G401 (cell line): ENCODE results near the gene MAPK11. TPM values are rescaled to one million over a fixed set of nuclear protein-coding genes. Genes with fewer than 3 reads are reported as not detected.

Experiments used
- DNase-seq: peaks from one replicate; pipeline ENCODE4 v3.0.0-alpha.2; 2015; ENCODE audit warnings: low spot score
- in situ Hi-C: cut with HindIII; loops from 2 replicates; pipeline ENCODE4 v1.10.0; 2016; ENCODE audit warnings: low sequenced_read_pairs, mixed read lengths
- total RNA-seq: library from RNA; depleted of rRNA; stranded (reverse); fragments of >200 nt; shearing (Covaris generic); gene quantifications from 2 replicates; pipeline ENCODE4 v1.2.3, GENCODE V29; 2014

The MAPK11 gene
- total RNA-seq, 1 experiment from 2014 or later: 21.3 TPM

DNA sequence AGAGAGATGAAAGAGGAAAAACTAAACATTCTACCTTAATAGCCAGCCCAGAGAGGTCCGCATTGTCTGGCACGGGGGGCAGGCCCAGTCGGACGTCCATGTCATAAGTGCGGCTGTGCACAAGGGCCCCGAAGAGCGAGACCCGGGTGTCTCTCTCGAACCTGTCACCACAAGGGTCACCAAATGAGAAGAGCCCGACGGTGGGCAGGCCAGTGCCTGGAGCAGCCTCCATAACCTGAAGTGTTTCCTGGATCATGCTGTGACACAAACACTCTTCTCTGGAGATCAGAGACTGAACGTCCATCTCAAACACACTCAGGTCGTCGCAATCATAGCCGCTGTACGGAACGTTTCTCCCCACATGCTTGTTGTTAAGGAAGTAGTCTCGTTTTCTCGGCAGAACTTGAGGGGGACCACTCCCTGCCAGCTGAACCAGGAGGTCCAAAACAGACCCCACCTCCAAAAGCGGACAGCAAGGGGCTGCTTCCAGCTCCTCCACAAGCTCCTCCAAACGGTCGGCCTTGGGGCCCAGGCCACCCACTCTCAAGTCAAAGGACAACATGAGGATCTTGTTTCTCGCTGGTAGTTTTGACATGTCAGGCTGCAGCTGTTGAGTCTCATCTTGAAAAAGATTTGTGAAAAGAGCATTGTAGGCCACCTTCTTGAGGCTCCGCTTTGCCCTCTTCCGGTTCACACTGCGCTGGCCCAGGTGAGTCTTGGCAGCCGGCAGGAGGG, 26.3 kb downstream of the MAPK11 start:
- DNase-seq: no peak
- in situ Hi-C loops: no loop called here

DNA sequence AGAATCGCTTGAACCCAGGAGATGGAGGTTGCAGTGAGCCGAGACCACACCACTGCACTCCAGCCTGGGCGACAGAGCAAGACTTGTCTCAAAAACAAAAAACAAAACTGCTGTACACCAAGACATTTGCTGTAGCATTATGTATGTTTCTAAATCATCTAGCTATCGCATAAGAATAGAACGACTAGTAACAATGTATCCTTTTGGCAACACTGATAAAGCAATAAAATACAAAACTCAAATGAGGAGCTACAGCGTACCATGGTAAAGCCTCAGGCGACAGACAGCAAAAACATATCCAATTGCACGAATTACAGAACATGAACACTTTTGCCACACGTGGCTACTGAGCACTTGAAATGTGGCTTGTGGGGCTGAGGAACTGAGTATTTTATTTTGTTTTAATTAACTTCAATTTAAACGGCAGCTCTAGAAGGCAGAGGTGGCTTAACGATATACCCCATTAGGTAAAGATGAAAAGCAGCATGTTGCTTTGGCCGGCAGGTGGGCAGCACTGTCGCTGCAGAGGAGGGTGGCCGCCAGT, 27.7 kb downstream of the MAPK11 start:
- in situ Hi-C loops: no loop called here
- DNase-seq: peak; percentile 21

DNA sequence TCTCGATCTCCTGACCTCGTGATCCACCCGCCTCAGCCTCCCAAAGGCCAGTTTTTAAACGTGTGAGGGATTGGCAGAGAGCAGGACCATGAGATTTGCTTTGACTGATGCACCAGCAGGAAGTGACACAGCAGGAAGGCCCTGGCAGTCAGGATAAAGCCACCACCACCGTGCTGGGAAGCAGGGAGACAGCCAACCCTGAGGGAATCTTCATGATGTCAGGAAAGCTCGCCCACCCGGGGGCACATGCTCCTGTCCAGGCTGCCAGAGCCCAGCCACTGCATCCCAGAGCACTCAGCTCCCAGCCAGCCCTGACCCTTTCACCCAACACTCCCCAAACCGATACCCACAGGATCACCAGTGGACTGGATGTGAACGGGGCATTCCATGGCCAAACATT, 31.4 kb downstream of the MAPK11 start:
- in situ Hi-C loops: no loop called here
- DNase-seq: no peak

- DNase-seq: peak; percentile 75
- in situ Hi-C loops: no loop called here
Observed at GRCh38 chr22:50236731-50237409, 33.3 kb downstream of the MAPK11 start.

- in situ Hi-C loops: no loop called here
- DNase-seq: no peak
Observed at GRCh38 chr22:50233223-50233622, 37.0 kb downstream of the MAPK11 start.

DNA sequence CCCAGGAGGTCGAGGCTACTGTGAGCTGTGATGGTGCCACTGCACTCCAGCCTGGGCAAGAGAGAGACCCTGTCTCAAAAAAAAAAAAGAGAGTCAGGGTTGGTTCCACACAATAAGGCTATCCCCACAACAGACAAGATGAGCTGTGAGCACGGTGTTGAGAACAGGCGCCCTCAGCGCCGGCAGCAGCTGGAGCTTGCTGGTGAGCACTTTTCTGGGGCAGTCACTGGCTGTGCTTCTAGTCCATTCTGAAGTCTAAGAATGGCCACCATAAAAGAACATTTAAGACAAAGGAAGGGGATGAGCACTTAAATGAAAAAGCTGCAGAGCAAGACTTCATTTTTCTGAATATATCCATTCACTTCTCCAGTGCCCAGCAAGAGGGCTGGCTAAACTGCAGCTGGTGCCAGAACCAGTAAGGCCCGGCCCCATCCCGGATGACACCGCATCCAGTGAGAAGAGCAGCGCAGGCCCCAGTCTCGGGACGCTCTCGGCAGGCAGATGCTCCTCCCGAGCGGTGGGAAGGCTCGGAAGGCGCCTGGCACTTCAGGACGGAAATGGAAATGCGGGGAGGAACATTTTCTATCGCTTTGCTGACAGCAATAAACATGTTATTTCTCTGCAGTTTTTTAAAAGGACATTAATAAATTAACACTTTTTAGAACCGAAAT, 37.6 kb downstream of the MAPK11 start:
- in situ Hi-C loops: no loop called here
- peak; percentile 26 for DNase-seq

GRCh38 chr22:50229370-50229769, 40.8 kb downstream of the MAPK11 start:
- DNase-seq: no peak

GRCh38 chr22:50228366-50228765, 41.8 kb downstream of the MAPK11 start:
- DNase-seq: no peak
- in situ Hi-C loops: no loop called here

More at GRCh38 chr22:50229370-50229769, 40.8 kb downstream of the MAPK11 start:
- in situ Hi-C loops: no loop called here

DNA sequence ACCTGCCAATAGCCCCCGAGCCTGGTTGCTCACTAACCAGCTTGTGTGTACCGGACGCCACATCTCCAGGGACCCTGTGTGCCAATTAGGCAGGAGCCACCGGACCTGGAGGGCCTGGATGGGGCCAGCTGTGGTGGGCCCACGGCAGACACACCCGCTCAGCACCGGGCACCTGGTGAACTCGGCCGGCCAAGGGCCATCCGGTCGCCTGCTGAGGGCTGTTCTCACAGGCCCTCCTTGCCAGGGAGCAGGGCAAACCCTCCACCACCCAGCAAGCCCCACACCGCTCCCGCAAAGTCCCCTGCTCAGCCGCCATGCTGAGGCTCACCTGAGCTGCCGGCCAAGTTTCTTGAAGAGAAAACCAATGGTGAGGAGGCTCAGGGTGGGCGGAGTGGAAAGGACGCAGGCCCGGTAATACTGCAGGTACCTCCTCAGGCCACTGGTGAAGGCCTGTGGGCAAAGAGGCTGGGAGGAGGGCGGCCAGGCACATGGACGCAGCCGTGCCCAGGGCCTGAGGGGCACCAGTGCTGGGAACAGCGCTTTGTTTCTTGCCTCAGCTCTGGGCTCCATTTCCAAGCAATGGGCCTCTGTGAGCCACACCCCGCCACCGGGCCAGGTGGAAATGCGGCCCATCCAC, 42.5 kb downstream of the MAPK11 start:
- no peak for DNase-seq
- in situ Hi-C loops: no loop called here

DNA sequence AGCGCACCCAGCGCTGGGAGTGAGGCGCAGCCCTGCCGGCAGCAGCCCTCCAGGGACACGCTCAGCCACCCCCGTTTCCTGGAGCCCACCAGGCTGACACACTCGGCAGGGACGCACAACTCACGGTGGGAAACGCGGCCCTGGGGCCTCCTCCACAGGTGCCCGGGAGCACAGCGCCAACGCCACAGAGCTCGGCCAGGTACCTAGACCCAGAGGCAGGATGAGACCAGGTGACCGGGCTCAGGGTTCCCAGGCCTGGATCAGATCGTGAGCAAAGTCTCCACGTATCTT, 43.4 kb downstream of the MAPK11 start:
- DNase-seq: no peak
- in situ Hi-C loops: no loop called here

- in situ Hi-C loops: no loop called here
- DNase-seq: no peak
Observed at GRCh38 chr22:50226063-50226874, 43.9 kb downstream of the MAPK11 start.

DNA sequence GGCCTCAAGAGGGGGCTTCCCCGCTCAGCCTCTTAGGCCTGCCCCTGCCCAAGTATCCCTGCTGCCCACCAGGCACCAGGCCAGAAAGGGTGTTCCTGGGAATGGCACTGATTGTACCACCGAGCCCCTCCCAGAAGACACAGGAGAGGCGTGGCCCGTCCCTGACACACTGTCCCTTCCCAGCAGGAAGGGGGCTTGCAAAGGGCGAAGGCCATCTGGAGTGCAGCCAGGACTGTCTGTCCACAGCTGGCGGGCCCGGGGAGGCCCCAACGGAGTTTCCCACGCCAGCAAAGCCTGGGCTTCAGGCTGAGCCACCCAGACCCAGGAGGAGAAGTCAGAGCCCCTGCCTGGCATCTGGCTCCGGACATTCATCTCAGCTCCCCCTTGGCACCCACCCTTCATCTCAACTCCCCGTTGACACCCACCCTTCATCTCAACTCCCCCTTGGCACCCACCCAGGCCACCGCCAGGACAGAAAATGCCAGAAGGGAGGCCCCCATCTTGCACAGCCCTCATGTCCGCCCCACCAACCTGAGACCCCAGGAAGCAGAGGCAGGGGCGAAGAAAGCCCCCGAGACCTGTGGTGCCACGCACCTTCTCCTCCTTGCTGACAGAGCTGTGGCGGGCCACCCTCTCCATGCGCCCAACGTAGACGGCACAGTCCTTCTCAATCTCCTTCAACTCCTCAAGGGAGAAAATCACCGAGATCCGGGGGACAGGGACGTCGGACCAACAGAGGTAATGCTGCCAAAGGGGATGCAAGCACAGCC, 44.8 kb downstream of the MAPK11 start:
- in situ Hi-C loops: no loop called here
- DNase-seq: no peak

GRCh38 chr22:50224071-50224470, 46.1 kb downstream of the MAPK11 start:
- in situ Hi-C loops: no loop called here
- no peak for DNase-seq

- in situ Hi-C loops: no loop called here
- DNase-seq: no peak
Observed at GRCh38 chr22:50222508-50222907, 47.7 kb downstream of the MAPK11 start.

GRCh38 chr22:50221410-50222300, 48.5 kb downstream of the MAPK11 start:
- no peak for DNase-seq
- in situ Hi-C loops: no loop called here

GRCh38 chr22:50220603-50221409, 49.4 kb downstream of the MAPK11 start:
- in situ Hi-C loops: no loop called here

More at GRCh38 chr22:50220603-50221409, 49.4 kb downstream of the MAPK11 start:
- no peak for DNase-seq
